ENCODE measurements around the gene SLC2A11. TPM values are rescaled to one million over a fixed set of nuclear protein-coding genes. Genes with fewer than 3 reads are reported as not detected.

SLC2A11 gene
- total RNA-seq, 5 donors from 2014 or later (not counting 1 experiment from before 2014, with no cell fraction given): 16.2 to 24.2 (median 18.6) TPM

DNA sequence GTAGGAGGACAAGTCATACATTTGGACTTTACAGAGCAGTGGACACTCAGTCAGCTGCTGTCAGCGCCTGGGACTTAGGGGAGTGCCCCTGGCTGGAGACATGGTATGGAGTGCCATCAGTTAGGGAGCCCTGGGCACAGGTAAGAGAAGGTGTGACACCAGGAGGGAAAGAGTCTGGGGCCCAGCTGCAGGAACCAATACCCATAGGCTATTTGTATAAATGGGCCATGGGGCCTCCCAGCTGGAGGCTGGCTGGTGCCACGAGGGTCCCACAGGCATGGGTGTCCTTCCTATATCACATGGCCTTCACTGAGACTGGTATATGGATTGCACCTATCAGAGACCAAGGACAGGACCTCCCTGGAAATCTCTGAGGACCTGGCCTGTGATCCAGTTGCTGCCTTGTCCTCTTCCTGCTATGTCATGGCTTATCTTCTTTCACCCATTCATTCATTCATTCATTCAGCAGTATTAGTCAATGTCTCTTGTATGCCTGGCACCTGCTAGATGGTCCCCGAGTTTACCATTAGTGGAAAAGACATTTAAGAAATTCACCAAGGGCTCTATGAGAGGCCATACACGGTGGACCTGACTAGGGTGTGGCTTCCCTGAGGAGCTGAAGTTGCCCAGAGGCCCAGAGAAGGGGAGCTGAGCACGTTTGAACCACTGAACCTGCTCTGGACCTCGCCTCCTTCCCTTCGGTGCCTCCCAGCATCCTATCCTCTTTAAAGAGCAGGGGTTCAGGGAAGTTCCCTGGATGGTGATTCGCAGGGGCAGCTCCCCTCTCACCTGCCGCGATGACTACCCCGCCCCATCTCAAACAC is 35.7 kb downstream of the SLC2A11 start:
- Mint-ChIP-seq H3K4me1 (peaks cover 20 to 33% (median 25%) of the 10 kb centered on the region in 3 donors), H3K27ac (peak overlapping the region; percentile 95 to 97), H3K4me3 (peak overlapping the region; percentile 91 to 92 (median 92)), H3K36me3 (peaks cover 12% of the 10 kb centered on the region), H3K9me3 (no peaks in the 10 kb centered on the region), H3K27me3 (no peaks in the 10 kb centered on the region)
- Histone ChIP-seq H3K4me3 (ENCODE audit: control insufficient read depth in 1 of 2, extremely low read depth in 1 of 2, low read length in 1 of 2) (peak overlapping the region; percentile 77 to 92), H3K4me1 (ENCODE audit: control insufficient read depth in 1 of 2, extremely low read depth in 1 of 2, insufficient read depth in 2 of 2, low read length in 2 of 2) (peaks cover 4 to 32% of the 10 kb centered on the region in 2 experiments), H3K36me3 (ENCODE audit: control insufficient read depth in 2 of 2, extremely low read depth in 1 of 2, insufficient read depth in 1 of 2, low read length in 1 of 2) (peaks cover 3 to 27% of the 10 kb centered on the region in 2 donors), H3K27me3 (replicated peaks in 1 of 2; ENCODE audit: control insufficient read depth in 2 of 2, extremely low read depth in 1 of 2, insufficient read depth in 2 of 2, low read length in 1 of 2) (no peaks in the 10 kb centered on the region), H3K27ac (ENCODE audit: low read length) (peak overlapping the region; percentile 95), H3K9me3 (no peaks in the 10 kb centered on the region)
- CTCF ChIA-PET: interaction anchor here in 1 of 2 donors (1.1 to 2.1 kb wide), 3 partner anchors 20 to 117 kb away, joined by 3 to 15 read pairs (median 14); partner anchors contain the start of gene SLC2A11
- DNase-seq (no peak), ATAC-seq (replicated peaks in 1 of 4) (no peak)
- WGBS (ENCODE audit: insufficient coverage): 48% methylated on average over 7 of the region's 11 CpGs
- POLR2A ChIA-PET: interaction anchor here (1.1 to 1.9 kb wide), 2 partner anchors 20 to 36 kb away, joined by 3 to 12 read pairs; partner anchors contain the start of gene SLC2A11 (in 1 of the 2)

DNA sequence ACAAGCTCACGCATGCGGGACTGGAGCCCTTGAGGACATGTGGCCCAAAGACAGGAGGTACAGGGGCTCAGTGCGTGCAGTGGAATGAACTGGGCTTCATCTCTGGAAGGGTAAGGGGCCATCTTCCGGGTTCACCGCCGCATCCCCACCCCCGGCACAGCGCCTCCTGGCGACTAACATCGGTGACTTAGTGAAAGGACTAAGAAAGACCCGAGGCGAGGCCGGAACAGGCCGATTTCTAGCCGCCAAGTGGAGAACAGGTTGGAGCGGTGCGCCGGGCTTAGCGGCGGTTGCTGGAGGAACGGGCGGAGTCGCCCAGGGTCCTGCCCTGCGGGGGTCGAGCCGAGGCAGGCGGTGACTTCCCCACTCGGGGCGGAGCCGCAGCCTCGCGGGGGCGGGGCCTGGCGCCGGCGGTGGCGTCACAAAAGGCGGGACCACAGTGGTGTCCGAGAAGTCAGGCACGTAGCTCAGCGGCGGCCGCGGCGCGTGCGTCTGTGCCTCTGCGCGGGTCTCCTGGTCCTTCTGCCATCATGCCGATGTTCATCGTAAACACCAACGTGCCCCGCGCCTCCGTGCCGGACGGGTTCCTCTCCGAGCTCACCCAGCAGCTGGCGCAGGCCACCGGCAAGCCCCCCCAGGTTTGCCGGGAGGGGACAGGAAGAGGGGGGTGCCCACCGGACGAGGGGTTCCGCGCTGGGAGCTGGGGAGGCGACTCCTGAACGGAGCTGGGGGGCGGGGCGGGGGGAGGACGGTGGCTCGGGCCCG is 36.5 kb downstream of the SLC2A11 start, which contains the start of gene MIF:
MIF (plus strand) TSS at position 439 of the 765 bp plus-strand sequence; CDS start at position 531, 92 bp downstream.
- Histone ChIP-seq H3K4me3 (ENCODE audit: control insufficient read depth in 1 of 2, extremely low read depth in 1 of 2, low read length in 1 of 2) (peak within 1 kb of the TSS; percentile 77 to 92), H3K27me3 (replicated peaks in 1 of 2; ENCODE audit: control insufficient read depth in 2 of 2, extremely low read depth in 1 of 2, insufficient read depth in 2 of 2, low read length in 1 of 2) (no peaks in the 10 kb centered on the region), H3K9me3 (no peaks in the 10 kb centered on the region), H3K27ac (ENCODE audit: low read length) (peak within 1 kb of the TSS; percentile 95), H3K36me3 (ENCODE audit: control insufficient read depth in 2 of 2, extremely low read depth in 1 of 2, insufficient read depth in 1 of 2, low read length in 1 of 2) (peaks cover 3 to 28% of the 10 kb centered on the region in 2 donors), H3K4me1 (ENCODE audit: control insufficient read depth in 1 of 2, extremely low read depth in 1 of 2, insufficient read depth in 2 of 2, low read length in 2 of 2) (peaks cover 4 to 32% of the 10 kb centered on the region in 2 experiments)
- Mint-ChIP-seq H3K36me3 (peaks cover 12% of the 10 kb centered on the region), H3K4me3 (peak within 1 kb of the TSS; percentile 91 to 92 (median 92)), H3K27ac (peak within 1 kb of the TSS; percentile 95 to 97), H3K27me3 (no peaks in the 10 kb centered on the region), H3K9me3 (no peaks in the 10 kb centered on the region), H3K4me1 (peaks cover 20 to 33% (median 25%) of the 10 kb centered on the region in 3 donors)
- under 1% methylated on average over 60 of the region's 72 CpGs for WGBS (ENCODE audit: insufficient coverage)
- ATAC-seq (replicated peaks in 1 of 4) (peak; percentile 86 to 92 (median 90)), DNase-seq (peak; percentile 82 to 98 (median 90))
- ChIA-PET CTCF (interaction anchor here in 1 of 2 donors (0.6 to 2.1 kb wide), 5 partner anchors 14 to 119 kb away, joined by 3 to 15 read pairs (median 5); partner anchors contain the start of gene SLC2A11), POLR2A (interaction anchor here (0.6 to 1.9 kb wide), 4 partner anchors 20 to 245 kb away, joined by 3 to 12 read pairs (median 3); partner anchors contain the start of gene SLC2A11 (in 1 of the 2))

DNA sequence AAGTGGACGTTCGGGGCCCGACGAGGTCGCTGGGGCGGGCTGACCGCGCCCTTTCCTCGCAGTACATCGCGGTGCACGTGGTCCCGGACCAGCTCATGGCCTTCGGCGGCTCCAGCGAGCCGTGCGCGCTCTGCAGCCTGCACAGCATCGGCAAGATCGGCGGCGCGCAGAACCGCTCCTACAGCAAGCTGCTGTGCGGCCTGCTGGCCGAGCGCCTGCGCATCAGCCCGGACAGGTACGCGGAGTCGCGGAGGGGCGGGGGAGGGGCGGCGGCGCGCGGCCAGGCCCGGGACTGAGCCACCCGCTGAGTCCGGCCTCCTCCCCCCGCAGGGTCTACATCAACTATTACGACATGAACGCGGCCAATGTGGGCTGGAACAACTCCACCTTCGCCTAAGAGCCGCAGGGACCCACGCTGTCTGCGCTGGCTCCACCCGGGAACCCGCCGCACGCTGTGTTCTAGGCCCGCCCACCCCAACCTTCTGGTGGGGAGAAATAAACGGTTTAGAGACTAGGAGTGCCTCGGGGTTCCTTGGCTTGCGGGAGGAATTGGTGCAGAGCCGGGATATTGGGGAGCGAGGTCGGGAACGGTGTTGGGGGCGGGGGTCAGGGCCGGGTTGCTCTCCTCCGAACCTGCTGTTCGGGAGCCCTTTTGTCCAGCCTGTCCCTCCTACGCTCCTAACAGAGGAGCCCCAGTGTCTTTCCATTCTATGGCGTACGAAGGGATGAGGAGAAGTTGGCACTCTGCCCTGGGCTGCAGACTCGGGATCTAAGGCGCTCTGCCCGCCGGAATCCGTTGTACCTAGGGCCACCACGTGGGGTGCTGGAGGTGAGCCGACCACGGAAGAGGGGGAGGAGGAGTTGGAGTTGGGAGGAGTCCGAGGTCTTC is 37.3 kb downstream of the SLC2A11 start:
- ATAC-seq (replicated peaks in 1 of 4): peak; percentile 35 to 41 (median 38)
- Mint-ChIP-seq H3K4me1 (peaks cover 20 to 33% (median 25%) of the 10 kb centered on the region in 3 donors), H3K4me3 (peak overlapping the region; percentile 91 to 92 (median 92)), H3K36me3 (peaks cover 15% of the 10 kb centered on the region), H3K27me3 (no peaks in the 10 kb centered on the region), H3K27ac (peak overlapping the region; percentile 83 to 97), H3K9me3 (peaks cover 0 to 3% (median 0%) of the 10 kb centered on the region in 3 donors)
- Histone ChIP-seq H3K27ac (ENCODE audit: low read length) (peak overlapping the region; percentile 95), H3K9me3 (no peaks in the 10 kb centered on the region), H3K4me3 (ENCODE audit: control insufficient read depth in 1 of 2, extremely low read depth in 1 of 2, low read length in 1 of 2) (peak overlapping the region; percentile 77 to 92), H3K27me3 (replicated peaks in 1 of 2; ENCODE audit: control insufficient read depth in 2 of 2, extremely low read depth in 1 of 2, insufficient read depth in 2 of 2, low read length in 1 of 2) (no peaks in the 10 kb centered on the region), H3K4me1 (ENCODE audit: control insufficient read depth in 1 of 2, extremely low read depth in 1 of 2, insufficient read depth in 2 of 2, low read length in 2 of 2) (peaks cover 4 to 32% of the 10 kb centered on the region in 2 experiments), H3K36me3 (ENCODE audit: control insufficient read depth in 2 of 2, extremely low read depth in 1 of 2, insufficient read depth in 1 of 2, low read length in 1 of 2) (peaks cover 3 to 30% of the 10 kb centered on the region in 2 donors)
- CTCF ChIA-PET: interaction anchor here in 1 of 2 donors (0.5 to 2.1 kb wide), 5 partner anchors 13 to 118 kb away, joined by 3 to 15 read pairs (median 5); partner anchors contain the start of gene SLC2A11
- POLR2A ChIA-PET: interaction anchor here (0.6 to 1.9 kb wide), 2 partner anchors 19 to 31 kb away, joined by 3 to 12 read pairs; no protein-coding TSS in a partner anchor
- WGBS (ENCODE audit: insufficient coverage): under 1% methylated on average over 57 of the region's 79 CpGs
- DNase-seq: peak in 34 of 35 experiments; percentile 20 to 72 (median 41)

DNA sequence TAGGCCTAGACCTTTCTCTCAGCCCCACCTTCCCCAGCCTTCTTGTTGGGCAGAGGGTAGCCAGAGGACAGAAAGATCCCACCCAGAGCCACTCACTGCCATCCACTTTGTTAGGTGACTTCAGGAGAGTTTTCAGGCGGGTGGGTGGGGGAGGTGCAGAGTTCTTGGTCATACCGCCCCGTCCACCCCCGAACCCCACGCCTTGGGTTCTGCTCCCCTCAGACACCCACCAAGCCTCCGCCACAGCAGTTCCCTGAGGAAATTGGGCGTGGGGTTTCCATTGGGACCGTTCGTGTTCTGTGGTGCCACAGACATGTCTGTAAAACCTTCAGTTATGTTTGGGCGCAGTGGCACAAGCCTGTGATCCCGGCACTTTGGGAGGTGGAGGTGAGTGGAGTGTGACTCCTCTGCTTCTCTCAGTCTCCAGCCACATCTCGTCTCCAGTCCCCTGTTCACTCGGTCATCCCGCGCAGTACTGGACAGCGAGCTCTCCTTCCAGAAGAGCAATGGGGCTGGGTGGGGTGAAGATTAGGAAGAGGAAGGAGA is 38.0 kb downstream of the SLC2A11 start:
- CTCF ChIA-PET: no interaction called here
- POLR2A ChIA-PET: no interaction called here
- 94% methylated on average over 9 of the region's 16 CpGs for WGBS (ENCODE audit: insufficient coverage)
- H3K4me3 ChIP-seq (ENCODE audit: control insufficient read depth in 1 of 2, extremely low read depth in 1 of 2, low read length in 1 of 2): peak overlapping the region; percentile 77 to 92
- H3K4me1 Mint-ChIP-seq: peaks cover 20 to 33% (median 25%) of the 10 kb centered on the region in 3 donors
- H3K9me3 Mint-ChIP-seq: peaks cover 2 to 3% (median 2%) of the 10 kb centered on the region in 3 donors
- H3K27ac ChIP-seq (ENCODE audit: low read length): no peak overlapping the region
- H3K27me3 ChIP-seq (replicated peaks in 1 of 2; ENCODE audit: control insufficient read depth in 2 of 2, extremely low read depth in 1 of 2, insufficient read depth in 2 of 2, low read length in 1 of 2): no peaks in the 10 kb centered on the region
- no peaks in the 10 kb centered on the region for H3K27me3 Mint-ChIP-seq
- DNase-seq: no peak
- peaks cover 4 to 32% of the 10 kb centered on the region in 2 experiments for H3K4me1 ChIP-seq (ENCODE audit: control insufficient read depth in 1 of 2, extremely low read depth in 1 of 2, insufficient read depth in 2 of 2, low read length in 2 of 2)
- no peak for ATAC-seq (replicated peaks in 1 of 4)
- H3K36me3 Mint-ChIP-seq: peaks cover 15% of the 10 kb centered on the region
- H3K4me3 Mint-ChIP-seq: peak overlapping the region; percentile 91 to 92 (median 92)
- H3K27ac Mint-ChIP-seq: peak overlapping the region; percentile 79 to 84
- no peaks in the 10 kb centered on the region for H3K9me3 ChIP-seq
- H3K36me3 ChIP-seq (ENCODE audit: control insufficient read depth in 2 of 2, extremely low read depth in 1 of 2, insufficient read depth in 1 of 2, low read length in 1 of 2): peaks cover 3 to 30% of the 10 kb centered on the region in 2 donors

DNA sequence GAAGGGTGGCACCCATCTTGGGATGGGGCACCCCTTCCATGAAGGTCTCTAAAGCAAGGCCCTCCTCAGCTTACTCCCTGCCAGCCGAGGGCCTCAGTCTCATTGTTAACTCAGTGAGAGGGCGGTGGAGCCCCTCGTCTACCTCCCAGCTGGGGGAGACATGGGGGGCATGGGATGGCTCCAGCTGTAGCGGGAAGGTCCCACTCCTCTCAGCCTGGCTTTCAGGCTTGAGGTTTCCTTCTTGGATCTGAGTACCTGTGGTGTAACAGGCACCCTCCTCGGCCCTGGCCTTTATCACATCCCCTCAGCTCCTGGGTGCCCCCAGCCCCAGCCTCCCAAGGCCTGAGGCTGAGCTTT is 38.5 kb downstream of the SLC2A11 start:
- H3K4me3 Mint-ChIP-seq: peak overlapping the region; percentile 91 to 92 (median 92)
- no peaks in the 10 kb centered on the region for H3K27me3 Mint-ChIP-seq
- POLR2A ChIA-PET: no interaction called here
- peaks cover 3 to 30% of the 10 kb centered on the region in 2 donors for H3K36me3 ChIP-seq (ENCODE audit: control insufficient read depth in 2 of 2, extremely low read depth in 1 of 2, insufficient read depth in 1 of 2, low read length in 1 of 2)
- H3K27ac ChIP-seq (ENCODE audit: low read length): no peak overlapping the region
- H3K27me3 ChIP-seq (replicated peaks in 1 of 2; ENCODE audit: control insufficient read depth in 2 of 2, extremely low read depth in 1 of 2, insufficient read depth in 2 of 2, low read length in 1 of 2): no peaks in the 10 kb centered on the region
- peaks cover 20 to 33% (median 25%) of the 10 kb centered on the region in 3 donors for H3K4me1 Mint-ChIP-seq
- H3K4me3 ChIP-seq (ENCODE audit: control insufficient read depth in 1 of 2, extremely low read depth in 1 of 2, low read length in 1 of 2): no peak overlapping the region
- 91% methylated on average over 1 of the region's 5 CpGs for WGBS (ENCODE audit: insufficient coverage)
- CTCF ChIA-PET: interaction anchor here in 1 of 2 donors (0.6 kb wide), 1 partner anchor 37 kb away, joined by 5 read pairs; no protein-coding TSS in a partner anchor
- H3K27ac Mint-ChIP-seq: peak overlapping the region in 1 of 2 donors; percentile 84
- DNase-seq (no peak), ATAC-seq (replicated peaks in 1 of 4) (no peak)
- H3K9me3 Mint-ChIP-seq: peaks cover 3 to 4% (median 3%) of the 10 kb centered on the region in 3 donors
- peaks cover 15% of the 10 kb centered on the region for H3K36me3 Mint-ChIP-seq
- no peaks in the 10 kb centered on the region for H3K9me3 ChIP-seq
- peaks cover 4 to 32% of the 10 kb centered on the region in 2 experiments for H3K4me1 ChIP-seq (ENCODE audit: control insufficient read depth in 1 of 2, extremely low read depth in 1 of 2, insufficient read depth in 2 of 2, low read length in 2 of 2)
